GM10847 (cell line): ENCODE data around the gene NBEAL2.

ENCODE experiments used
- POLR2A ChIP-seq: IDR thresholded peaks from 2 replicates; pipeline ENCODE4 v1.6.1; 2011; ENCODE audit not compliant: insufficient read length; ENCODE audit errors: extremely low read depth

The NBEAL2 gene

DNA sequence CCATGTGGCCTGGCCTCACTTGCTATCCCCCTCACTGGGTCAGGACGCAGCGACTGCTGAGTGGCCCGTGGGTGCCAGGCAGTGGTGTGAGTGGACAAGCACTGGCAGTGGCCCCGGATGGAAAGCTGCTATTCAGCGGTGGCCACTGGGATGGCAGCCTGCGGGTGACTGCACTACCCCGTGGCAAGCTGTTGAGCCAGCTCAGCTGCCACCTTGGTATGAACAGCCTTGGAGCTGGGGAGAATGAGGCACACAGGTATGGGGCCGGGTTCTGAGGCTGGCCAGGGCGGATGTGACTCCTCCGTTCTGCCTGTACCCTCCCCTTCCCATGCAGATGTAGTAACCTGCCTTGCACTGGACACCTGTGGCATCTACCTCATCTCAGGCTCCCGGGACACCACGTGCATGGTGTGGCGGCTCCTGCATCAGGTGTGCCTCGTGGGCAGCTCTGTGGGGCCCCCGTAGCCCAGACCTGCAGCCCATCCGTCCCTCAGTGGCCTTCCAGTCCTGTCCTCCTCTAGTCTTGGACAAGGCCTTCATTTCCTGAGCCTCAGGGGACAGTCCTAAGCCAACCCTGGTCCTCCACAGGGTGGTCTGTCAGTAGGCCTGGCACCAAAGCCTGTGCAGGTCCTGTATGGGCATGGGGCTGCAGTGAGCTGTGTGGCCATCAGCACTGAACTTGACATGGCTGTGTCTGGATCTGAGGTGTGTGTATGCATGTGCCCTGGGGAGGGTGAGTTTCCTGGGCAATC is 28.2 kb downstream of the NBEAL2 start:
- TF ChIP-seq POLR2A = no peak

DNA sequence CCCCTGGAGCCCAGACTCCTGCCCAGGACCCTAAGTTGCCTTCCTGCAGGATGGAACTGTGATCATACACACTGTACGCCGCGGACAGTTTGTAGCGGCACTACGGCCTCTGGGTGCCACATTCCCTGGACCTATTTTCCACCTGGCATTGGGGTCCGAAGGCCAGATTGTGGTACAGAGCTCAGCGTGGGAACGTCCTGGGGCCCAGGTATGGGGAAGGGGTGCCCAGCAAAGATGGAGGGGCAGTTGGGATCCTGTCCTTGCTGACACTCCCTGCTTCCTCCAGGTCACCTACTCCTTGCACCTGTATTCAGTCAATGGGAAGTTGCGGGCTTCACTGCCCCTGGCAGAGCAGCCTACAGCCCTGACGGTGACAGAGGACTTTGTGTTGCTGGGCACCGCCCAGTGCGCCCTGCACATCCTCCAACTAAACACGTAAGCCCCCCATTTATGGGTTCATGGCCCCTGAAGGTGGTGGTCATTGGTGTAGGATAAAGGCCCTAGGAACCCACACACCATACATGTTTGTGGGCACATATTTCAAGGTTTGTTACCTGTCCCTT is 28.8 kb downstream of the NBEAL2 start:
- TF ChIP-seq POLR2A = no peak

- no peak for TF ChIP-seq POLR2A
Observed at GRCh38 chr3:47008851-47009224, 29.4 kb downstream of the NBEAL2 start.

DNA sequence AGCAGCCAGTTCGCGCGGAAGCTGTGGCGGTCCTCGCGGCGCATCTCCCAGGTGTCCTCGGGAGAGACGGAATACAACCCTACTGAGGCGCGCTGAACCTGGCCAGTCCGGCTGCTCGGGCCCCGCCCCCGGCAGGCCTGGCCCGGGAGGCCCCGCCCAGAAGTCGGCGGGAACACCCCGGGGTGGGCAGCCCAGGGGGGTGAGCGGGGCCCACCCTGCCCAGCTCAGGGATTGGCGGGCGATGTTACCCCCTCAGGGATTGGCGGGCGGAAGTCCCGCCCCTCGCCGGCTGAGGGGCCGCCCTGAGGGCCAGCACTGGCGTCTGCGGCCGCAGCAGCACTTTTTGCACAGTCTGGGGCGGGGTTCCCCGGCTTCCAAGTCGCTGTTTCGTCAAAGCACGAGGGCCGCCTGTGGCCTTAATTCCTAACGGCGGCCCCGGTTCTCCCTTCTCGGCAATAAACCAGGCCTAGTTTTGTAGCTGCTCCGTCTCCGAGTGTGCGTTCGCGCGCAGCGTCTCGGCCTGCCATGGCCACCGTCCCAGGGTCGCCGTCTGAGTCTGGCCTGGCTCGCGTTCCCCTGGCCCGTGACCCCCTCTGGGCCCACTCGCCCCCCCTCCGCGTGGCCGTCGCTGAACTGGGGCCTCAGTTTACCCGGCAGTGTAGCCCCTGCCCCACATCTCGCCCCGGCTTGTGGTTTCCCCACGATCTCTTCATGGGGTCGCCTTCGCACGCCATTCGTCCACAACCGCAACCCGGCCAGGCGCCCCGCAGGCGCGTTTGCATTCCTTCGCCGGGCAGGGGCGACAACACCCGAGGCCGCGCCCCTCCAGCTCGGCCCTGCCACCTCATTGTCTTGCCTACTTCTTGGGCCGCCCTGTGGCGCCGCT is 30.0 kb downstream of the NBEAL2 start:
- no peak for TF ChIP-seq POLR2A

DNA sequence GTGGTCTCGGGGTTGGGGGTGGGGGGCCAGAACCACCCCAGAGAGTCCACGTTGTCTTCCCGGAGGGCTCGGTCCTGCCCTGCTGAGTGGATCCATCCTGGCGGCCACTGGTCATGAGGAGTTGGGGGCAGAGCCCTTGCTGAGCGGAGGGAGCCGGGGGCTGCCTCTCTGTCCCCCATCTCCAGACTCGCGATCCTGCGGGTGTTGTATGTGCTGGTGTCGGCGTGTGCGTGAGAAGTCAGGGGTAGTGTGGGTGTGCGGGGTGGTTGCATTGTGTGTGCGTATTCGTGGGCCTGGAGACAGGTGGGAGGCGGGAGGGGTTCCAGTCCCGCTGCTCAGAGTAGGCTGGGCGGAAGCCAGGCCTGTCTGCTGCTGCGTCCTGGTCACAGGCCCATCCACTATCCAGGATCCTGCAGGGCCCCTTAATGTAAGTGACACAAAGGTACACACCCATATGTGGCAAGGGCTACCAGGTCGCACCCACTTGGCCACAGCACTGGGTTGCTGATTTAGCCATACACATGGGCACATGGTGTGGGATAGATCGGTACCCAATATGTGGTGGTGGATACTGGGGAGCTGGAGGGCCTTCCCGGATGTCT is 30.7 kb downstream of the NBEAL2 start:
- no peak for TF ChIP-seq POLR2A

GRCh38 chr3:47010910-47011309 is 31.4 kb downstream of the NBEAL2 start:
- TF ChIP-seq POLR2A = no peak

DNA sequence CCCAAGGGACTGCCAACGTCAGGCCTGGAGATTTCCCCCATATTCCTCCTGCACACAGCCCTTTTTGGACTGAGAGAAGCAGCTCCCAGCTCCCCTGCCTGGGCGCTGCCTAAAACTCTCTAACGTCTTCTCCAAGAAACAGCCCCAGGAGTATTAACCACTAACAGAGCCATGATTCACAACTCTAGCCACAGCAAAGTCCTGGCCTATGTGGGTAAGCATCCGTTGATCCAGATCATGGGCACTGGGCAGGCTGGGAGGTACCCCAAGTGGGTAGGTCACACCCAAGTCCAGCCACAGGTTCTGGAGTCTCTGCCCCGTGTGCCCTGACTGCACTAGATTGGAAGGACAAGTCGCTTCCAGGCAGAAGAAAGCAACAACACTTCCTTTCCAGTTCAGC is 31.9 kb downstream of the NBEAL2 start:
- no peak for TF ChIP-seq POLR2A

- TF ChIP-seq POLR2A = no peak
Observed at GRCh38 chr3:47012342-47013230, 33.1 kb downstream of the NBEAL2 start.

- no peak for TF ChIP-seq POLR2A
Observed at GRCh38 chr3:47013231-47013630, 33.8 kb downstream of the NBEAL2 start.

DNA sequence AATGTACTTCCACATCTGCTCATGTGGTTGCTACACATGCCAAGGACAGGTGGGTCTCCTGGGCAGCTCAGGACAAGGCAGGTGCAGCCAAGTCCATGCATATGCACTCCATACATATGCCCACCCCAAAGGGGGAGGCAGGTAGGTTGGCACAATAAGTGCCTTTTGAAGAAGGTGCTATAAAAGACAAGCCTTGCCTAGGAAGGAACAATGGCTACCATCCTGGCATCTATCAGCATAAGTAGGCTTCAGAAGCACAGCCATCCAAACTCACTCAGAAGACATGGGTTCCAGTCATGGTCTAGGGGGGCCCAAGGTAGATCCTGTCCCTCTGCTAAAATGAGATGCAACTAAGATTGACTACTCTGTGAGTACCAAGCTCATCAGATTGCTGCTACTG is 34.6 kb downstream of the NBEAL2 start:
- TF ChIP-seq POLR2A = no peak

- no peak for TF ChIP-seq POLR2A
Observed at GRCh38 chr3:47015151-47015550, 35.7 kb downstream of the NBEAL2 start.

GRCh38 chr3:47016086-47016933 is 36.8 kb downstream of the NBEAL2 start:
- TF ChIP-seq POLR2A = no peak

DNA sequence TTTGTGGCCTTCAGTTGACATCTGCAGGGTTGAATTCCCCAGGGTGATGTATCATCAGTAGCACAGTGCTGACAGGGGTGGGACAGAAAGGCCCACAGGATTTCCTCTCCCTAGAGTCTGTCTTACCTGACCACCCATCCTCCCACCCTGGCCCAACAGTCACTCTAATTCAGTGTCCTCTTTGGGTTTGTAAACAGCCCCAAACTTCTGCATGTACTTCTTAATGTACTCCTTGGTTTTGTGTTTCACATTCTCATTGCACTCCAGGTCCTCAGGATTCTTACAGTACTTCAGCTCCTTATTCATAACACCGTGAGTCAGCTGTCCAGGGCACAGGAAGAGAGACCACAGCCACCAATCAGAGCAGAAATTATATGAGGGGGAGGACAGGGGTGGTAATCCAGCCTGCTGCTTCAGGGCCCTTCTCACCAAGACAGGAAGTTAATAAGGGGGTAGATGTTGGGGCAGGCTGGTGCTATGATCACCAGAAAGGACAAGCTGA is 37.5 kb downstream of the NBEAL2 start:
- no peak for TF ChIP-seq POLR2A

GRCh38 chr3:47017504-47018268 is 38.2 kb downstream of the NBEAL2 start:
- no peak for TF ChIP-seq POLR2A
